Tibial artery (tissue), 4 donors: Measurements from ENCODE around the gene DNASE1L3.

ENCODE experiments used
- DNase-seq, 2 donors: peaks; one replicate each; pipeline ENCODE4 v3.0.0-alpha.2; 2019
- H3K27ac ChIP-seq, 2 donors: fragments of 200-600 bp; sonication (generic) in 1 of 2; 1 replicate in 1 of 2; 2 replicates in 1 of 2; pipeline ENCODE4 v1.5.1; 2018 to 2019; ENCODE audit warnings: mild to moderate bottlenecking in 1 of 2
- H3K27me3 ChIP-seq, 2 donors: fragments of 200-600 bp; sonication (generic) in 1 of 2; one replicate each; pipeline versions ENCODE4 v1.5.1 to v1.6.0; 2016 to 2019
- H3K36me3 ChIP-seq, 3 donors: fragments of 200-600 bp; sonication (generic) in 2 of 3; one replicate each; pipeline ENCODE4 v1.5.1; 2016 to 2019; ENCODE audit warnings: mild to moderate bottlenecking in 2 of 3
- H3K4me1 ChIP-seq, 4 donors: fragments of 200-600 bp; sonication (generic) in 2 of 4; 1 replicate in 3 of 4; 2 replicates in 1 of 4; pipeline ENCODE4 v1.5.1; 2016 to 2019
- H3K4me3 ChIP-seq, 2 donors: fragments of 200-600 bp; sonication (generic) in 1 of 2; 1 replicate in 1 of 2; 2 replicates in 1 of 2; pipeline ENCODE4 v1.5.1; 2018 to 2019; ENCODE audit warnings: mild to moderate bottlenecking in 2 of 2
- H3K9me3 ChIP-seq, 3 donors: fragments of 200-600 bp; sonication (generic) in 1 of 3; one replicate each; pipeline ENCODE4 v1.5.1; 2016 to 2019
- intact Hi-C: fragments of 100-400 bp; cut with DNase I; formaldehyde crosslinking; loops from one replicate; pipeline ENCODE4 v1.15.0; 2023; ENCODE audit warnings: low total_unique reads
- TF ChIP-seq, protein P1 (sequence below), 2 experiments: fragments of 200-600 bp in 1 of 2; fragments of 450-650 bp in 1 of 2; IDR thresholded peaks; one replicate each; pipeline ENCODE4 v1.5.1; 2017 to 2019; ENCODE audit warnings: antibody characterized with exemption in 2 of 2, mild to moderate bottlenecking in 1 of 2, moderate library complexity in 1 of 2

The DNASE1L3 gene, protein sequence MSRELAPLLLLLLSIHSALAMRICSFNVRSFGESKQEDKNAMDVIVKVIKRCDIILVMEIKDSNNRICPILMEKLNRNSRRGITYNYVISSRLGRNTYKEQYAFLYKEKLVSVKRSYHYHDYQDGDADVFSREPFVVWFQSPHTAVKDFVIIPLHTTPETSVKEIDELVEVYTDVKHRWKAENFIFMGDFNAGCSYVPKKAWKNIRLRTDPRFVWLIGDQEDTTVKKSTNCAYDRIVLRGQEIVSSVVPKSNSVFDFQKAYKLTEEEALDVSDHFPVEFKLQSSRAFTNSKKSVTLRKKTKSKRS

DNA sequence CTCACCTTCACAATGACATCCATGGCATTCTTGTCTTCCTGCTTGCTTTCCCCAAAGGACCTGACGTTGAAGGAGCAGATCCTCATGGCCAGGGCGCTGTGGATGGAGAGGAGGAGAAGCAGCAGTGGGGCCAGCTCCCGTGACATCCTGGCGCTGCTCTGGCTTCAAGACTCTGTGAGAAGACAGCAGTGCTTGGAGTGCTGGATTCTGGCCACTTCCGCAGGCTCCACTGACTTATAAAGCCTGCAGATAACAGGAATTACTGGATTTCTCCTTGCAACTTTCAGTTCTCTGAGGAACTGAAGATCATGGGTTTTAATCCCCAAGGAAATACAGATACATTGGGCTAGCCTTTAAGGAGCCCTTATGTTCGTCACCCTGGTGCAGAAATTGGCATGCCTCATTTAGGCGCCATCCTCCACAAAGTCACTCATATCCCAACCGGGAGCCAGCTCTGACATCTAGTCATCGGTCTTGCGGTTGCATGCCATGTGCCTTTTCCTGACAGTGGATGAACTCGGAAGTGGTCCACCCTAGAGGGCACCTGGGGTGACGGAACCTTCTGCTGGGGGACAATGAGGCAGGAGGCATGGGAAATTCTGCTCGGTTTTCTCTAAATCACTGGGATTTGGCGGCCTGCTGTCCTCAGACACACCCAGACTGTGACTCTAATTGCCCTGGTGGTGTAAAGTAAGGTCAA lies at the start of gene DNASE1L3:
TSS of gene DNASE1L3 (minus strand) at position 212 of the 700 bp plus-strand sequence. CDS start at position 146, 66 bp downstream.
- TF ChIP-seq, protein P1, sequence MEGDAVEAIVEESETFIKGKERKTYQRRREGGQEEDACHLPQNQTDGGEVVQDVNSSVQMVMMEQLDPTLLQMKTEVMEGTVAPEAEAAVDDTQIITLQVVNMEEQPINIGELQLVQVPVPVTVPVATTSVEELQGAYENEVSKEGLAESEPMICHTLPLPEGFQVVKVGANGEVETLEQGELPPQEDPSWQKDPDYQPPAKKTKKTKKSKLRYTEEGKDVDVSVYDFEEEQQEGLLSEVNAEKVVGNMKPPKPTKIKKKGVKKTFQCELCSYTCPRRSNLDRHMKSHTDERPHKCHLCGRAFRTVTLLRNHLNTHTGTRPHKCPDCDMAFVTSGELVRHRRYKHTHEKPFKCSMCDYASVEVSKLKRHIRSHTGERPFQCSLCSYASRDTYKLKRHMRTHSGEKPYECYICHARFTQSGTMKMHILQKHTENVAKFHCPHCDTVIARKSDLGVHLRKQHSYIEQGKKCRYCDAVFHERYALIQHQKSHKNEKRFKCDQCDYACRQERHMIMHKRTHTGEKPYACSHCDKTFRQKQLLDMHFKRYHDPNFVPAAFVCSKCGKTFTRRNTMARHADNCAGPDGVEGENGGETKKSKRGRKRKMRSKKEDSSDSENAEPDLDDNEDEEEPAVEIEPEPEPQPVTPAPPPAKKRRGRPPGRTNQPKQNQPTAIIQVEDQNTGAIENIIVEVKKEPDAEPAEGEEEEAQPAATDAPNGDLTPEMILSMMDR (IDR thresholded peaks at IDR 0.05): no peak
- intact Hi-C loops: no loop called here
- no peaks in the 10 kb centered on the region for H3K9me3 ChIP-seq
- H3K4me1 ChIP-seq: no peaks in the 10 kb centered on the region
- H3K27ac ChIP-seq: no peak within 1 kb of the TSS
- no peaks in the 10 kb centered on the region for H3K36me3 ChIP-seq
- DNase-seq: peak in 1 of 2 donors; percentile 41
- peaks cover 0 to 12% of the 10 kb centered on the region in 2 donors for H3K27me3 ChIP-seq
- no peak within 1 kb of the TSS for H3K4me3 ChIP-seq

DNA sequence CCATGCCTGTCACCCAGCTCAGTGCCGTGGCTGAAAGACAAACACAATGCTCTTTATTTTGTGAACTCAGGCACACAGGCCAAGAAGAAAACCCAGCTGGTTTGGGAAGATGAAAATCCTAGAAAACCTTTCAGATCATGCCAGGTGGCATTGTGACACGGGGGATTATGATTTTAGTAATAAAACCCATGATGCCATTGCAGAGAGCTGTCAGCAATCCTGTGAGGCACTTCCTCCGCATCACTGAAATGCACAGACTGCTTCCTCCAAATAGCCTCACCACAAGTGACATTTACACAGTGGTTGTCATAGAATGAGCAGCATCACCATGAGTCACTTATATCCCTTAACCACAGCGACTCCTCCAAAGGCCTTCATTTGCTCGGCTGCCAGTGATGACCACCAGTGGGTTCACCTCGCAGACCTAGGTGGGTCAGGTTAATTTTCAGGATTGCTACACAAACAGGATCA lies 49.5 kb upstream of the DNASE1L3 start:
- no peak overlapping the region for H3K27ac ChIP-seq
- DNase-seq: no peak
- H3K4me1 ChIP-seq: no peaks in the 10 kb centered on the region
- no peaks in the 10 kb centered on the region for H3K27me3 ChIP-seq
- TF ChIP-seq, protein P1 (IDR thresholded peaks at IDR 0.05): no peak
- H3K4me3 ChIP-seq: no peak overlapping the region
- peaks cover 13 to 20% (median 15%) of the 10 kb centered on the region in 3 donors for H3K36me3 ChIP-seq
- H3K9me3 ChIP-seq: no peaks in the 10 kb centered on the region
- intact Hi-C loops: no loop called here

DNA sequence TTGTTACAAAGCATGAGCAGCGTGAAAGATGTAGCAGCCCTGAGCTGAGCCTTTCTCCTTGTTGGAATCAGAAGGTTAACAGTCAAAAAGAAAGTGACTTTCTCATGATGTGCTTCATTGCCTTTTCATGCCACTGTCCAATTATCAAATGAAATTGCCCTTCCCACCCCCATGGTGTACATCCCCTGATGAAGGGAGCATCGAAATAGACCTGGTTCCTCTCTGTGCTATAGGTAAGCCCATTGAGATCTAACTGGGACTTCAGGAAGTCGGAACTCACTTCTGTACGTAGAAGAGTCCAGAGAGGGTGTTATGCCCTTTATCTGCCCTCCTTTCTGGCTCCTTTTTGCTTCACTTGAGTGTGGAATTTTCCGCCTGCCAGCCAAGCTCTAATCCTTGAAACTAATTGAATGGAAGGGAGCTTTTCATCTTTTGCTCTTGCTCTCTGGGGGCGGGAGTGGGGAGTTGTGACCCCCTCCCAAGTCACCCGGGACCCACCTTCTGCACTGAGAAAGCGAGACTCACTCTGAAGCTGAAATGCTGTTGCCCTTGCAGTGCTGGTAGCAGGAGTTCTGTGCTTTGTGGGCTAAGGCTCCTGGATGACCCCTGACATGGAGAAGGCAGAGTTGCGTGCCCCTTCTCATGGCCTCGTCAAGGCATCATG lies 47.8 kb upstream of the DNASE1L3 start:
- Histone ChIP-seq H3K4me3 (no peak overlapping the region), H3K4me1 (no peaks in the 10 kb centered on the region), H3K27me3 (no peaks in the 10 kb centered on the region), H3K36me3 (peaks cover 13 to 20% (median 15%) of the 10 kb centered on the region in 3 donors), H3K27ac (no peak overlapping the region), H3K9me3 (no peaks in the 10 kb centered on the region)
- TF ChIP-seq, protein P1 (IDR thresholded peaks at IDR 0.05): no peak
- intact Hi-C loops: no loop called here
- no peak for DNase-seq

DNA sequence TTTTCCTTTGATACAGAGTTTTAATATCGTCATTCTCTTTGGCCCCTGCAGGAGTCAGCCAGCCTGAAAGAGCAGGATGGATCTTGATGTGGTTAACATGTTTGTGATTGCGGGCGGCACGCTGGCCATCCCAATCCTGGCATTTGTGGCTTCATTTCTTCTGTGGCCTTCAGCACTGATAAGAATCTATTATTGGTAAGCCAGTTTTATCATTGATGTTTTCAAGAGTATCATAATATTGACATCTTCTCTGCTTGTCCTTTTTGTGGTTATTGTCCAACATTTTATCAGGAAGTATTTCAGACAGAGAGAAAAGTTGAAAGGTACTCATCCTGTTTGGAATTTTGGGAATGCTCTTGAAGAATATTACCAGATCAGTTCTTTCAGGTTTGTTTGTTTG lies 45.7 kb upstream of the DNASE1L3 start:
- intact Hi-C loops: no loop called here
- Histone ChIP-seq H3K4me1 (no peaks in the 10 kb centered on the region), H3K27ac (no peak overlapping the region), H3K27me3 (no peaks in the 10 kb centered on the region), H3K4me3 (no peak overlapping the region), H3K9me3 (no peaks in the 10 kb centered on the region), H3K36me3 (peaks cover 13 to 20% (median 15%) of the 10 kb centered on the region in 3 donors)
- TF ChIP-seq, protein P1 (IDR thresholded peaks at IDR 0.05): no peak
- DNase-seq: no peak

DNA sequence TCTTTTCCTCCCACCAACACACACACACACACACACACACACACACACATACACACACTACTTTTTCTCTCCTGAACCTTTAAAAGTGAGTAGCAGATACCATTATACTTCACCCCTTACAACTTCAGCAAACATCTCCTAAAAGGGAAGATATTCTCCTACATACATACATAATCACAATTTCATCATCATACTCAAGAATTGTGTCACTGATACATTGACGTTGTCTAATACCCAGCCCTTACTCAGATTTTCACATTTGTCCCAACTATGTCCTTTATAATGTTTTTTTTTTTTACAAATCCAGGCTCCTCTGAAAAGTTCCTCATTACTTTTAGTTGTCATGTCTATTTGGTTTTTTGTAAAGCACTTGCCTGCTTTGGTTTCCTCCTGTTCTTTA lies 45.3 kb upstream of the DNASE1L3 start:
- no peaks in the 10 kb centered on the region for H3K4me1 ChIP-seq
- DNase-seq: no peak
- no peak overlapping the region for H3K27ac ChIP-seq
- H3K27me3 ChIP-seq: no peaks in the 10 kb centered on the region
- H3K36me3 ChIP-seq: peaks cover 13 to 20% (median 15%) of the 10 kb centered on the region in 3 donors
- TF ChIP-seq, protein P1 (IDR thresholded peaks at IDR 0.05): no peak
- H3K9me3 ChIP-seq: no peaks in the 10 kb centered on the region
- no peak overlapping the region for H3K4me3 ChIP-seq
- intact Hi-C loops: no loop called here
